ENCODE results near the gene CNGA3.

The CNGA3 gene

DNA sequence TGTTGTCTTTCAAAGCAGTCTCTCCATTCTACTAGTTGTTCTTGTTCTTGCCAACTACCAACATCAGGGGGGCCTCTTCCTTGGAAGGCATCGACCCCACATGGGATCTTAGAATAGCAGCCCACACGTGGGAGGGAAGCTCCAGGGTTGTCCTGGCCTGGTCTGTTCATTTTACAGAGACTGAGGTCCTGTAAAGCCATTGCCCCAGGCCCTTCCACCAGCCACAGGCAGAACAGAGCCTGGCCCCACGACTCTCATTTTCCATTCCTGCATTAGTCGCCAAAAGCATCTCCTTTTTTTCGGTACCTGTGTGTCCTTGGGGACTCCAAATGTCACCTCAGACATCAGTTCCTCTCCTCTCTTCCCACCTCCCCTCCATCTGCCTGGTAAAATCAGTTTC is 28.0 kb downstream of the CNGA3 start:
- Histone ChIP-seq H3K27me3 (replicated peaks) (peaks cover 19% of the 10 kb centered on the region), H3K36me3 (replicated peaks) (no peaks in the 10 kb centered on the region), H3K27ac (no peak overlapping the region), H3K4me3 (ENCODE audit: low read depth, low read length) (no peak overlapping the region)
- no peak for DNase-seq
- in situ Hi-C loops (cut with HindIII; ENCODE audit: low pct_ligation_motif_present, low sequenced_read_pairs), result no loop called here
- TF ChIP-seq, protein P1, sequence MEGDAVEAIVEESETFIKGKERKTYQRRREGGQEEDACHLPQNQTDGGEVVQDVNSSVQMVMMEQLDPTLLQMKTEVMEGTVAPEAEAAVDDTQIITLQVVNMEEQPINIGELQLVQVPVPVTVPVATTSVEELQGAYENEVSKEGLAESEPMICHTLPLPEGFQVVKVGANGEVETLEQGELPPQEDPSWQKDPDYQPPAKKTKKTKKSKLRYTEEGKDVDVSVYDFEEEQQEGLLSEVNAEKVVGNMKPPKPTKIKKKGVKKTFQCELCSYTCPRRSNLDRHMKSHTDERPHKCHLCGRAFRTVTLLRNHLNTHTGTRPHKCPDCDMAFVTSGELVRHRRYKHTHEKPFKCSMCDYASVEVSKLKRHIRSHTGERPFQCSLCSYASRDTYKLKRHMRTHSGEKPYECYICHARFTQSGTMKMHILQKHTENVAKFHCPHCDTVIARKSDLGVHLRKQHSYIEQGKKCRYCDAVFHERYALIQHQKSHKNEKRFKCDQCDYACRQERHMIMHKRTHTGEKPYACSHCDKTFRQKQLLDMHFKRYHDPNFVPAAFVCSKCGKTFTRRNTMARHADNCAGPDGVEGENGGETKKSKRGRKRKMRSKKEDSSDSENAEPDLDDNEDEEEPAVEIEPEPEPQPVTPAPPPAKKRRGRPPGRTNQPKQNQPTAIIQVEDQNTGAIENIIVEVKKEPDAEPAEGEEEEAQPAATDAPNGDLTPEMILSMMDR (IDR thresholded peaks at IDR 0.05; ENCODE audit: low read depth, low read length, missing control alignments), result no peak

DNA sequence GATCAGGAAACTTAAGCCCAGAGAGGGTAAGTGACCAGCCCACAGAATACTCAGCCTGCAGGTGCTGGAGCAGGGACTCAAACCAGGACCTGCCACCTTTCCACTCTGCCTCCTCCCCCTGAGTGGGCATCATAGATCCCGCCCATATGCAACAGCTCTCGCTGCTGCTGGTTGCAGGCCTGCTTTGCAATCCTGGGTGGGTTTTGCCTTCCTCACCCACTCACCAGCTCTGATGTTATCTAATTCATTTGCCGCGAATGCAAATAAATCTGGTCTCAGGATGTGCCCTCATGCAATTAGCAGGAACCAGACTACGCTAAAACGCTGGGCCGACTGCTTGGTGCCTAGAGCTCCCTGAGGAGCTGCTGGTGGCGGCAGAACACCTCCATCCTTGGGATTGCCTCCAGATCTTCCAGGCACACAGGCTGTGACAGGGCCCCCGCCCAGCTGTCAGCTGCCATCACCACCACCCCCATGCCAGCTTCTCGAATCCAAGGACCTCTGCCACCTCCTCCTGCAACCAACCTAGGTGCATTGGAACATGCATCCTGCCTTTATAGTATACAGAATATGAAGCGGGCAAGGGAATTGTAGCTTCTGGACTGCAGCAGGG is 28.8 kb downstream of the CNGA3 start:
- in situ Hi-C loops (cut with HindIII; ENCODE audit: low pct_ligation_motif_present, low sequenced_read_pairs), result no loop called here
- no peak for DNase-seq
- TF ChIP-seq, protein P1 (IDR thresholded peaks at IDR 0.05; ENCODE audit: low read depth, low read length, missing control alignments), result no peak

DNA sequence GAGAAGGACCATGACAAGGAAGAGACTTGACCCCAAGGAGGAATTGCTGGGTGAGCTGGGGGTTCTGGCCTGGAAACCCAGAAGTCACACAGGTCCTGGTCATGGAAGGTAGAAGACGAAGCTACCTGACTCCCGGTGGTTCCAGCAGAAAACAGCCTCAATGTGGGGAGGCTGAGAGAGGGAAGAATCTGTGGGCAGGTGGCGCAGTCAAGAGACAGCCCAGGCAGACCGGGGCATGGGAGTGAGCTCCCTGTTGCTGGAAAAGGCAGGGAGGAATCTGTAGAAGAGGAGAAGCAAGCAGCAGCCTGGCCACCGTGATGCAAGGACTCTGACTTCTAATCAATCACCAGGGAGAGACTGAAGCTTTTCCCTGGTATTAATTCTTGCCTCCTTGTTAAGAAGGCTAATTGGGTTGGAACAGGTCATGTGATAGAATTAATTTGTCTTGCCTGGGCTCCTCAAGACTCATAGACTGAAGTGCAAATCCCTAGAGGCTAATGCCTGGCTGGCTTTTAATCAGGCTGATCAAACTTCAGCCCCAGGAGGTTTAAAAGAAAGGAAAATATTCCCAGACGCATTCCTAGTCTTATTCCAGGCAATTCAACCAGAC is 30.1 kb downstream of the CNGA3 start:
- Histone ChIP-seq H3K27me3 (replicated peaks) (peaks cover 19% of the 10 kb centered on the region), H3K36me3 (replicated peaks) (no peaks in the 10 kb centered on the region), H3K4me3 (ENCODE audit: low read depth, low read length) (no peak overlapping the region), H3K27ac (no peak overlapping the region)
- in situ Hi-C loops (cut with HindIII; ENCODE audit: low pct_ligation_motif_present, low sequenced_read_pairs), result no loop called here
- DNase-seq, result no peak
- TF ChIP-seq, protein P1 (IDR thresholded peaks at IDR 0.05; ENCODE audit: low read depth, low read length, missing control alignments), result no peak

More for the DNA sequence above, 28.8 kb downstream of the CNGA3 start:
- peaks cover 19% of the 10 kb centered on the region for H3K27me3 ChIP-seq (replicated peaks)
- no peaks in the 10 kb centered on the region for H3K36me3 ChIP-seq (replicated peaks)
- no peak overlapping the region for H3K27ac ChIP-seq
- no peak overlapping the region for H3K4me3 ChIP-seq (ENCODE audit: low read depth, low read length)

DNA sequence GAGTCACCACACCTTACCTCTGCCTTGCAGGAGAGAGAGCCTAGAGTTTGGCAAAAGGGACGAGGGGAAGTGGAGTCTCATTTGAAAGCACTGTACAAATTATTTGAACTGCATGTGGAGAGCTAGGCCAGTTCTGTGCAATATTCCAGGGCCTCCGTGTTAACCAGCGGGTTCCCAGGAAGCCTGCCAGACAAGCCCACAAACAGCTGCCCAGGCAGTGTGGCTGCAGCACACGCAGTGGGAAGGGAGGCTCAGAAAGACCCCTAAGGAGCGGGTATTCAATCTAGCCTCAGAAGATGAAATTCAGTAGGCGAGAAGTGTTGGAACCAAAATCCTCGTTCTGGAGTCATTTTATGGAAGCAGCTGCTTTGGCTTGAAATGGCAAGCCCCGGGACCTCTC is 30.7 kb downstream of the CNGA3 start:
- Histone ChIP-seq H3K27ac (no peak overlapping the region), H3K4me3 (ENCODE audit: low read depth, low read length) (no peak overlapping the region), H3K27me3 (replicated peaks) (peaks cover 19% of the 10 kb centered on the region), H3K36me3 (replicated peaks) (no peaks in the 10 kb centered on the region)
- TF ChIP-seq, protein P1 (IDR thresholded peaks at IDR 0.05; ENCODE audit: low read depth, low read length, missing control alignments), result no peak
- in situ Hi-C loops (cut with HindIII; ENCODE audit: low pct_ligation_motif_present, low sequenced_read_pairs), result no loop called here
- DNase-seq, result no peak

DNA sequence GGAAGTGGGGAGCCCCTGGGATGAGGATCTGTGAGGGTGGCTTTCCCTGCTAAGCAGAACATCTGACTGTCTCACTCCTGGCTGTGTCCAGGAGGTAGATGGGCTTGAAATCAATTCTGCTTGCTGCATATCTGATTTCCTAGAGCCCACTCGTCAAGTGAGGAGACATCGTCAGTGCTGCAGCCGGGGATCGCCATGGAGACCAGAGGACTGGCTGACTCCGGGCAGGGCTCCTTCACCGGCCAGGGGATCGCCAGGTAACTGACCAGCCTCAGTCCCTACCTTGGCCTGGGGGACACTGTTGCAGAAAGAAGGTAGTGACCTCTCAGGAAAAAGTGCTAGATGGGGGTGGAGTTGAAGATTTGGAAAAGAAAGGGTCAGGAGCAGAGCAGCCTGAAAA is 31.3 kb downstream of the CNGA3 start:
- Histone ChIP-seq H3K36me3 (replicated peaks) (no peaks in the 10 kb centered on the region), H3K4me3 (ENCODE audit: low read depth, low read length) (no peak overlapping the region), H3K27me3 (replicated peaks) (peaks cover 21% of the 10 kb centered on the region), H3K27ac (no peak overlapping the region)
- no peak for DNase-seq
- in situ Hi-C loops (cut with HindIII; ENCODE audit: low pct_ligation_motif_present, low sequenced_read_pairs), result no loop called here
- TF ChIP-seq, protein P1 (IDR thresholded peaks at IDR 0.05; ENCODE audit: low read depth, low read length, missing control alignments), result no peak

DNA sequence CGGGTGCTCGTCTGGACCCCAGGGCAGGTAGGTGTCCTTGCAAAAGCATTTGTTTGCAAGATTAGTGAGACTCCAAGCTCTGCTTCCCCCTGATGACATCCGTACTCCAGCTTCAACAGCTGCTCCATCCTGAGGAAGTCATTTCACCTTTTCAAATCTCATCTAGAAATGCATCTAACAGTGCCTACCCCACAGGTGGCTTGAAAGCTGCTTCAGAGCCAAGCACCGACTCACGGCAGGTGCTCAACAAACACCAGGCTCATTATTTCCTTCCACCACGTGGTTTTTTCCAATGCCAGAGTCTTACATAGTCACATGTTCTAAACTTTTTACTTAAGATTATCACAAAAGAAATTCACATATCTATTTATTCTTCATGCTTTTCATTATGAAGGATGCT is 31.9 kb downstream of the CNGA3 start:
- Histone ChIP-seq H3K4me3 (ENCODE audit: low read depth, low read length) (no peak overlapping the region), H3K27me3 (replicated peaks) (peaks cover 21% of the 10 kb centered on the region), H3K27ac (no peak overlapping the region), H3K36me3 (replicated peaks) (no peaks in the 10 kb centered on the region)
- DNase-seq, result no peak
- in situ Hi-C loops (cut with HindIII; ENCODE audit: low pct_ligation_motif_present, low sequenced_read_pairs), result no loop called here
- TF ChIP-seq, protein P1 (IDR thresholded peaks at IDR 0.05; ENCODE audit: low read depth, low read length, missing control alignments), result no peak
